Neural progenitor cell (in vitro differentiated cells): ENCODE results near the gene CRIM1. TPM values are rescaled to one million over a fixed set of nuclear protein-coding genes. Genes with fewer than 3 reads are reported as not detected.

Experiments used
- DNase-seq: peaks from one replicate; pipeline ENCODE4 v3.0.0-alpha.2; 2016; ENCODE audit warnings: low spot score
- H2AFZ ChIP-seq: fragments of 200-600 bp; sonication (generic); replicated peaks from 2 replicates; pipeline ENCODE4 v1.6.1; 2016; ENCODE audit warnings: antibody characterized with exemption
- H3F3A ChIP-seq: fragments of 200-600 bp; sonication (generic); 2 replicates; pipeline ENCODE4 v1.6.1; 2016; ENCODE audit warnings: antibody characterized with exemption, low read depth
- H3K27ac ChIP-seq: fragments of 200-600 bp; sonication (generic); 2 replicates; pipeline ENCODE4 v1.5.1; 2016; ENCODE audit warnings: mild to moderate bottlenecking
- H3K27me3 ChIP-seq: fragments of 200-600 bp; sonication (generic); 2 replicates; pipeline ENCODE4 v1.6.1; 2016; ENCODE audit warnings: mild to moderate bottlenecking, moderate library complexity
- H3K36me3 ChIP-seq: fragments of 200-600 bp; sonication (generic); 2 replicates; pipeline ENCODE4 v1.5.1; 2016
- H3K4me1 ChIP-seq: fragments of 200-600 bp; sonication (generic); 2 replicates; pipeline ENCODE4 v1.6.1; 2016; ENCODE audit warnings: mixed run types
- H3K4me2 ChIP-seq: fragments of 200-600 bp; sonication (generic); 2 replicates; pipeline ENCODE4 v1.6.1; 2016
- H3K4me3 ChIP-seq: fragments of 200-600 bp; sonication (generic); 2 replicates; pipeline ENCODE4 v1.5.1; 2016
- H3K79me2 ChIP-seq: fragments of 200-600 bp; sonication (generic); 2 replicates; pipeline ENCODE4 v1.6.1; 2016; ENCODE audit warnings: low read depth
- H3K9ac ChIP-seq: fragments of 200-600 bp; sonication (generic); 2 replicates; pipeline ENCODE4 v1.6.1; 2016
- H3K9me3 ChIP-seq: fragments of 200-600 bp; sonication (generic); 2 replicates; pipeline ENCODE4 v1.5.1; 2016; ENCODE audit warnings: low read depth
- H4K20me1 ChIP-seq: fragments of 200-600 bp; sonication (generic); 2 replicates; pipeline ENCODE4 v1.6.1; 2016; ENCODE audit warnings: low read depth
- H3K27ac Mint-ChIP-seq: 3 replicates; pipeline ENCODE4 v1.8.0; 2021; ENCODE audit warnings: mixed read lengths
- H3K27me3 Mint-ChIP-seq: 2 replicates; pipeline ENCODE4 v1.8.0; 2022; ENCODE audit warnings: low read depth, mild to moderate bottlenecking, inconsistent platforms, moderate library complexity, mixed read lengths; ENCODE audit not compliant: insufficient read depth
- H3K36me3 Mint-ChIP-seq: 3 replicates; pipeline ENCODE4 v1.8.0; 2021; ENCODE audit warnings: mixed read lengths
- H3K4me1 Mint-ChIP-seq: 3 replicates; pipeline ENCODE4 v1.8.0; 2021; ENCODE audit warnings: mixed read lengths
- H3K4me3 Mint-ChIP-seq: 3 replicates; pipeline ENCODE4 v1.8.0; 2021; ENCODE audit warnings: mild to moderate bottlenecking, moderate library complexity, mixed read lengths
- H3K9me3 Mint-ChIP-seq: 3 replicates; pipeline ENCODE4 v1.8.0; 2020; ENCODE audit warnings: mixed read lengths
- EZH2 ChIP-seq: fragments of 200-600 bp; sonication (generic); IDR thresholded peaks from 2 replicates; pipeline ENCODE4 v1.6.1; 2017; ENCODE audit warnings: antibody characterized with exemption, mild to moderate bottlenecking, moderate library complexity
- EZH2phosphoT487 ChIP-seq: fragments of 200-600 bp; sonication (generic); IDR thresholded peaks from 2 replicates; pipeline ENCODE4 v1.6.1; 2017; ENCODE audit warnings: antibody characterized with exemption
- total RNA-seq: library from RNA; depleted of rRNA; stranded (reverse); fragments of >200 nt; gene quantifications from 2 replicates; pipeline ENCODE4 v1.2.3, GENCODE V29; 2015; ENCODE audit warnings: low replicate concordance
- TF ChIP-seq, protein P1 (sequence below): fragments of 200-600 bp; sonication (generic); IDR thresholded peaks from 2 replicates; pipeline ENCODE4 v1.5.1; 2017; ENCODE audit warnings: antibody characterized with exemption, mild to moderate bottlenecking

Gene CRIM1
- total RNA-seq, 1 donor from 2014 or later, result 4.9 TPM

DNA sequence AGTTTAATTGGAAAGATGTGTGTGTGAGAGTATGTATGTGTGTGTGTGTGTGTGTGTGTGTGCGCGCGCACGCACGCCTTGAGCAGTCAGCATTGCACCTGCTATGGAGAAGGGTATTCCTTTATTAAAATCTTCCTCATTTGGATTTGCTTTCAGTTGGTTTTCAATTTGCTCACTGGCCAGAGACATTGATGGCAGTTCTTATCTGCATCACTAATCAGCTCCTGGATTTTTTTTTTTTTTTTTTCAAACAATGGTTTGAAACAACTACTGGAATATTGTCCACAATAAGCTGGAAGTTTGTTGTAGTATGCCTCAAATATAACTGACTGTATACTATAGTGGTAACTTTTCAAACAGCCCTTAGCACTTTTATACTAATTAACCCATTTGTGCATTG lies 194.4 kb downstream of the CRIM1 start:
- TF ChIP-seq, protein P1, sequence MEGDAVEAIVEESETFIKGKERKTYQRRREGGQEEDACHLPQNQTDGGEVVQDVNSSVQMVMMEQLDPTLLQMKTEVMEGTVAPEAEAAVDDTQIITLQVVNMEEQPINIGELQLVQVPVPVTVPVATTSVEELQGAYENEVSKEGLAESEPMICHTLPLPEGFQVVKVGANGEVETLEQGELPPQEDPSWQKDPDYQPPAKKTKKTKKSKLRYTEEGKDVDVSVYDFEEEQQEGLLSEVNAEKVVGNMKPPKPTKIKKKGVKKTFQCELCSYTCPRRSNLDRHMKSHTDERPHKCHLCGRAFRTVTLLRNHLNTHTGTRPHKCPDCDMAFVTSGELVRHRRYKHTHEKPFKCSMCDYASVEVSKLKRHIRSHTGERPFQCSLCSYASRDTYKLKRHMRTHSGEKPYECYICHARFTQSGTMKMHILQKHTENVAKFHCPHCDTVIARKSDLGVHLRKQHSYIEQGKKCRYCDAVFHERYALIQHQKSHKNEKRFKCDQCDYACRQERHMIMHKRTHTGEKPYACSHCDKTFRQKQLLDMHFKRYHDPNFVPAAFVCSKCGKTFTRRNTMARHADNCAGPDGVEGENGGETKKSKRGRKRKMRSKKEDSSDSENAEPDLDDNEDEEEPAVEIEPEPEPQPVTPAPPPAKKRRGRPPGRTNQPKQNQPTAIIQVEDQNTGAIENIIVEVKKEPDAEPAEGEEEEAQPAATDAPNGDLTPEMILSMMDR, result no peak
- no peak for TF ChIP-seq EZH2
- no peak for TF ChIP-seq EZH2phosphoT487
- Histone ChIP-seq H3K9me3 (no peaks in the 10 kb centered on the region), H3K36me3 (no peaks in the 10 kb centered on the region), H3K4me3 (no peak overlapping the region), H3K4me2 (no peak overlapping the region), H4K20me1 (no peaks in the 10 kb centered on the region), H3K27ac (peak overlapping the region; percentile 43), H3K9ac (no peak overlapping the region), H3K4me1 (no peaks in the 10 kb centered on the region), H3F3A (no peaks in the 10 kb centered on the region), H3K27me3 (no peaks in the 10 kb centered on the region), H3K79me2 (no peaks in the 10 kb centered on the region), H2AFZ (no peak overlapping the region)
- Mint-ChIP-seq H3K27me3 (no peaks in the 10 kb centered on the region), H3K36me3 (peaks cover 28% of the 10 kb centered on the region), H3K4me1 (no peaks in the 10 kb centered on the region), H3K9me3 (no peaks in the 10 kb centered on the region), H3K27ac (no peak overlapping the region), H3K4me3 (no peak overlapping the region)
- DNase-seq, result no peak

DNA sequence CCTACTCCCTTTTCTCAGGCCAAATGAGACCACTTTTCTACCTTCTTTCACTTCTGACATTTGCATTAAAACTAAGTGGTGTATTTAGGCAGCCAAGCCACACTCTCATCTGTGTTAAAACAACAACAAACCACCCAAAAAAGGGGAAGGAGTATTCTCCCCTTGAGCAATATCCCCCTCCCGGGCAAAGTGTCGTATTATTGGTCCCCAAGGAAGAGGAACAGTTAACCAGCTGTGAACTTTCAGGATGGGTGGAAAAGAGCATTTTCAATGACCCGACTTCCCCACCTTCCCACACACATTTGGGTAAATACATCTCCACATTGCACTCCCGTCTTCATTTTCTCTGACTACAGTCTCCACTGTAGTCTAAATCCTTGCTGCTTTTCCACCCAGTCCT lies 198.1 kb downstream of the CRIM1 start:
- Histone ChIP-seq H3K9ac (no peak overlapping the region), H3K27me3 (no peaks in the 10 kb centered on the region), H4K20me1 (no peaks in the 10 kb centered on the region), H3K4me1 (no peaks in the 10 kb centered on the region), H3F3A (no peaks in the 10 kb centered on the region), H3K4me2 (no peak overlapping the region), H3K9me3 (no peaks in the 10 kb centered on the region), H3K27ac (no peak overlapping the region), H3K36me3 (no peaks in the 10 kb centered on the region), H3K79me2 (no peaks in the 10 kb centered on the region), H3K4me3 (no peak overlapping the region), H2AFZ (no peak overlapping the region)
- no peak for DNase-seq
- Mint-ChIP-seq H3K27ac (peak overlapping the region; percentile 27), H3K36me3 (peaks cover 19% of the 10 kb centered on the region), H3K4me3 (no peak overlapping the region), H3K4me1 (no peaks in the 10 kb centered on the region), H3K27me3 (no peaks in the 10 kb centered on the region), H3K9me3 (no peaks in the 10 kb centered on the region)
- no peak for TF ChIP-seq EZH2
- TF ChIP-seq EZH2phosphoT487, result no peak
- TF ChIP-seq, protein P1, result no peak

GRCh38 chr2:36554531-36554930 lies 199.0 kb downstream of the CRIM1 start:
- TF ChIP-seq EZH2 (no peak), EZH2phosphoT487 (no peak)
- TF ChIP-seq, protein P1, result no peak
- Mint-ChIP-seq H3K4me3 (no peak overlapping the region), H3K27me3 (no peaks in the 10 kb centered on the region), H3K4me1 (no peaks in the 10 kb centered on the region), H3K27ac (no peak overlapping the region), H3K36me3 (peaks cover 19% of the 10 kb centered on the region), H3K9me3 (no peaks in the 10 kb centered on the region)
- no peak overlapping the region for H3K4me3 ChIP-seq
- H3K27ac ChIP-seq, result no peak overlapping the region
- H3K79me2 ChIP-seq, result no peaks in the 10 kb centered on the region
- no peak overlapping the region for H2AFZ ChIP-seq
- H3K4me1 ChIP-seq, result no peaks in the 10 kb centered on the region
- DNase-seq, result no peak
- no peaks in the 10 kb centered on the region for H4K20me1 ChIP-seq
- H3K27me3 ChIP-seq, result no peaks in the 10 kb centered on the region
- no peak overlapping the region for H3K9ac ChIP-seq
- H3F3A ChIP-seq, result no peaks in the 10 kb centered on the region
- H3K4me2 ChIP-seq, result no peak overlapping the region
- H3K9me3 ChIP-seq, result no peaks in the 10 kb centered on the region
- H3K36me3 ChIP-seq, result no peaks in the 10 kb centered on the region

- H3K4me1 ChIP-seq, result no peaks in the 10 kb centered on the region
- H3K9me3 ChIP-seq, result no peaks in the 10 kb centered on the region
- H3K36me3 Mint-ChIP-seq, result peaks cover 19% of the 10 kb centered on the region
- no peak overlapping the region for H3K27ac Mint-ChIP-seq
- H3F3A ChIP-seq, result no peaks in the 10 kb centered on the region
- H3K79me2 ChIP-seq, result no peaks in the 10 kb centered on the region
- TF ChIP-seq EZH2 (no peak), EZH2phosphoT487 (no peak)
- TF ChIP-seq, protein P1, result no peak
- H3K4me3 ChIP-seq, result no peak overlapping the region
- H3K4me2 ChIP-seq, result no peak overlapping the region
- no peak overlapping the region for H3K27ac ChIP-seq
- no peaks in the 10 kb centered on the region for H3K27me3 ChIP-seq
- H3K27me3 Mint-ChIP-seq, result no peaks in the 10 kb centered on the region
- DNase-seq, result no peak
- no peak overlapping the region for H2AFZ ChIP-seq
- H3K9ac ChIP-seq, result no peak overlapping the region
- no peaks in the 10 kb centered on the region for H3K9me3 Mint-ChIP-seq
- no peaks in the 10 kb centered on the region for H4K20me1 ChIP-seq
- no peaks in the 10 kb centered on the region for H3K4me1 Mint-ChIP-seq
- H3K36me3 ChIP-seq, result no peaks in the 10 kb centered on the region
- H3K4me3 Mint-ChIP-seq, result no peak overlapping the region
Measured at GRCh38 chr2:36555789-36556188, 200.2 kb downstream of the CRIM1 start.
